OCI-M1 (cell line): ENCODE measurements around the gene SBF2.

Source experiments
- DNase-seq: peaks from one replicate; lab custom pipeline; 2025; lab: John Stamatoyannopoulos, UW

Gene SBF2

GRCh38 chr11:9851366-9851765, 442.7 kb downstream of the SBF2 start:
- DNase-seq: no peak

- no peak for DNase-seq
These were observed 443.7 kb downstream of the SBF2 start for GRCh38 chr11:9850224-9850895.

- peak; percentile 12 for DNase-seq
These were observed 444.6 kb downstream of the SBF2 start for GRCh38 chr11:9849389-9849788.

GRCh38 chr11:9847636-9848035, 446.4 kb downstream of the SBF2 start:
- no peak for DNase-seq

- no peak for DNase-seq
These were observed 451.1 kb downstream of the SBF2 start for GRCh38 chr11:9842923-9843322.

- DNase-seq: no peak
These were observed 453.5 kb downstream of the SBF2 start for GRCh38 chr11:9840460-9841004.

GRCh38 chr11:9839550-9839949, 454.5 kb downstream of the SBF2 start:
- DNase-seq: no peak

- DNase-seq: no peak
These were observed 455.1 kb downstream of the SBF2 start for GRCh38 chr11:9838961-9839360.

- no peak for DNase-seq
These were observed 455.8 kb downstream of the SBF2 start for GRCh38 chr11:9838229-9838628.

- no peak for DNase-seq
These were observed 459.7 kb downstream of the SBF2 start for GRCh38 chr11:9834291-9834690.

GRCh38 chr11:9831122-9831521, 462.9 kb downstream of the SBF2 start:
- no peak for DNase-seq

- DNase-seq: no peak
These were observed 466.3 kb downstream of the SBF2 start for GRCh38 chr11:9827708-9828107.

- no peak for DNase-seq
These were observed 467.6 kb downstream of the SBF2 start for GRCh38 chr11:9826390-9826789.

GRCh38 chr11:9825895-9826294, 468.1 kb downstream of the SBF2 start:
- DNase-seq: no peak

GRCh38 chr11:9825315-9825714, 468.7 kb downstream of the SBF2 start:
- no peak for DNase-seq

GRCh38 chr11:9823887-9824385, 470.1 kb downstream of the SBF2 start:
- no peak for DNase-seq

- no peak for DNase-seq
These were observed 470.6 kb downstream of the SBF2 start for GRCh38 chr11:9823439-9823838.

GRCh38 chr11:9821008-9821752, 472.8 kb downstream of the SBF2 start:
- no peak for DNase-seq

- DNase-seq: no peak
These were observed 473.8 kb downstream of the SBF2 start for GRCh38 chr11:9820260-9820659.

- no peak for DNase-seq
These were observed 476.8 kb downstream of the SBF2 start for GRCh38 chr11:9817191-9817590.

GRCh38 chr11:9815486-9816136, 478.4 kb downstream of the SBF2 start:
- no peak for DNase-seq

GRCh38 chr11:9814108-9814507, 479.9 kb downstream of the SBF2 start:
- no peak for DNase-seq

GRCh38 chr11:9808943-9809342, 485.1 kb downstream of the SBF2 start:
- no peak for DNase-seq
